Keratinocyte (primary cell): ENCODE data around the gene BRD3OS. TPM values are rescaled to one million over a fixed set of nuclear protein-coding genes. Genes with fewer than 3 reads are reported as not detected.

ENCODE experiments used
- DNase-seq: peaks from one replicate; pipeline ENCODE4 v3.0.0-alpha.2; 2011; ENCODE audit warnings: low read depth, missing footprints, low spot score
- FAIRE-seq: peaks from 2 replicates; lab custom pipeline; 2011; peaks lifted over from hg19 to GRCh38; lab: Jason Lieb, UNC
- H2AFZ ChIP-seq: 2 replicates; pipeline ENCODE4 v1.6.0; 2012; ENCODE audit warnings: low read length, control low read depth, inconsistent platforms; ENCODE audit not compliant: control insufficient read depth
- H3K27ac ChIP-seq: 2 replicates; pipeline ENCODE4 v1.5.1; 2011; ENCODE audit warnings: low read length; ENCODE audit not compliant: control insufficient read depth, insufficient read depth
- H3K27me3 ChIP-seq: 3 replicates; pipeline ENCODE4 v1.6.0; 2011; ENCODE audit warnings: low read length; ENCODE audit not compliant: control insufficient read depth, insufficient read depth; ENCODE audit errors: extremely low read depth
- H3K36me3 ChIP-seq, 2 experiments: 2 replicates in 1 of 2; 3 replicates in 1 of 2; pipeline ENCODE4 v1.5.1; 2011; ENCODE audit warnings: low read length in 2 of 2, mild to moderate bottlenecking in 1 of 2; ENCODE audit not compliant: control insufficient read depth in 2 of 2, insufficient read depth in 2 of 2; ENCODE audit errors: extremely low read depth in 1 of 2
- H3K4me1 ChIP-seq: 3 replicates; pipeline ENCODE4 v1.5.1; 2011; ENCODE audit warnings: low read length; ENCODE audit not compliant: control insufficient read depth, insufficient read depth; ENCODE audit errors: extremely low read depth
- H3K4me2 ChIP-seq: 3 replicates; pipeline ENCODE4 v1.6.0; 2011; ENCODE audit warnings: low read depth, low read length; ENCODE audit not compliant: control insufficient read depth, insufficient read depth; ENCODE audit errors: extremely low read depth
- H3K4me3 ChIP-seq, 3 experiments: fragments of 200-600 bp in 1 of 3; sonication (generic) in 1 of 3; 2 replicates in 2 of 3; 3 replicates in 1 of 3; pipeline ENCODE4 v1.5.1; 2011 to 2016; ENCODE audit warnings: low read length in 3 of 3, mild to moderate bottlenecking in 3 of 3, control low read depth in 2 of 3, inconsistent platforms in 1 of 3, low read depth in 1 of 3, mixed read lengths in 1 of 3, mixed run types in 1 of 3, moderate library complexity in 1 of 3; ENCODE audit not compliant: control insufficient read depth in 2 of 3, insufficient read depth in 2 of 3; ENCODE audit errors: extremely low read depth in 1 of 3
- H3K79me2 ChIP-seq: 2 replicates; pipeline ENCODE4 v1.6.0; 2012; ENCODE audit warnings: low read length; ENCODE audit not compliant: control insufficient read depth, insufficient read depth
- H3K9ac ChIP-seq: 3 replicates; pipeline ENCODE4 v1.6.0; 2011; ENCODE audit warnings: low read length; ENCODE audit not compliant: control insufficient read depth, insufficient read depth; ENCODE audit errors: extremely low read depth
- H3K9me1 ChIP-seq: 3 replicates; pipeline ENCODE4 v1.6.0; 2011; ENCODE audit warnings: low read length; ENCODE audit not compliant: control insufficient read depth, insufficient read depth; ENCODE audit errors: extremely low read depth
- H3K9me3 ChIP-seq: 2 replicates; pipeline ENCODE4 v1.5.1; 2012; ENCODE audit warnings: low read depth, low read length; ENCODE audit not compliant: control insufficient read depth
- H4K20me1 ChIP-seq: 3 replicates; pipeline ENCODE4 v1.6.0; 2011; ENCODE audit warnings: low read length; ENCODE audit not compliant: control insufficient read depth, insufficient read depth; ENCODE audit errors: extremely low read depth
- CTCF ChIP-seq, 3 experiments: IDR thresholded peaks in 1 of 3; conservative IDR thresholded peaks in 1 of 3; optimal IDR thresholded peaks in 1 of 3; 2 replicates in 2 of 3; 3 replicates in 1 of 3; pipeline versions ENCODE3 to v1.5.1; 2011; ENCODE audit warnings: low read length in 3 of 3, mild to moderate bottlenecking in 3 of 3, moderate library complexity in 2 of 3, control low read depth in 1 of 3, inconsistent platforms in 1 of 3; ENCODE audit not compliant: insufficient read depth in 2 of 3; ENCODE audit errors: extremely low read depth in 1 of 3
- EZH2 ChIP-seq: IDR thresholded peaks from one replicate; pipeline ENCODE4 v1.6.1; 2012; ENCODE audit warnings: inconsistent platforms, mild to moderate bottlenecking, low read length, moderate library complexity
- dilution Hi-C: fragments of 300-500 bp; cut with MboI; formaldehyde crosslinking; loops from one replicate; pipeline ENCODE4 v1.7.0; 2020; ENCODE audit warnings: low sequenced_read_pairs; ENCODE audit not compliant: extremely low pct_ligation_motif_present
- polyA plus RNA-seq, 5 experiments: library from polyadenylated mRNA; depleted of rRNA in 3 of 5; stranded (reverse) in 3 of 5; stranded (forward) in 1 of 5; unstranded in 1 of 5; fragments of >200 nt; gene quantifications; 1 replicate in 1 of 5; 2 replicates in 3 of 5; 3 replicates in 1 of 5; pipeline versions ENCODE4 v1.2.1 to v1.2.3, GENCODE V29; 2011 to 2012; ENCODE audit warnings: missing spikeins in 2 of 5, low read depth in 1 of 5, low replicate concordance in 1 of 5

The BRD3OS gene
- polyA plus RNA-seq, 1 donor (not counting 4 experiments of a cell fraction or from before 2014, with no cell fraction given) = 8.5 TPM

- Histone ChIP-seq H2AFZ (no peak overlapping the region), H3K9ac (peak overlapping the region; percentile 90), H3K27ac (peak overlapping the region; percentile 73), H3K4me2 (peak overlapping the region; percentile 98), H3K36me3 (no peaks in the 10 kb centered on the region), H3K27me3 (peaks cover 22% of the 10 kb centered on the region), H3K79me2 (peaks cover 49% of the 10 kb centered on the region), H4K20me1 (peaks cover 8% of the 10 kb centered on the region), H3K4me1 (peaks cover 17% of the 10 kb centered on the region), H3K9me3 (no peaks in the 10 kb centered on the region), H3K4me3 (peak overlapping the region; percentile 70 to 92 (median 83)), H3K9me1 (no peaks in the 10 kb centered on the region)
- DNase-seq = no peak
- TF ChIP-seq CTCF (optimal IDR thresholded peaks at IDR 0.05 in 1 of 3, IDR thresholded peaks at IDR 0.05 in 1 of 3, conservative IDR thresholded peaks at IDR 0.05 in 1 of 3; ENCODE audit: extremely low read depth in 1 of 3, insufficient read depth in 2 of 3, low read length in 3 of 3) (no peak), EZH2 (no peak)
- dilution Hi-C loops = no loop called here
- no peak for FAIRE-seq
Measured at GRCh38 chr9:134066526-134066912, 41.2 kb downstream of the BRD3OS start.

GRCh38 chr9:134066913-134067851 is 41.9 kb downstream of the BRD3OS start:
- Histone ChIP-seq H3K4me1 (peaks cover 17% of the 10 kb centered on the region), H3K36me3 (no peaks in the 10 kb centered on the region), H3K9ac (peak overlapping the region; percentile 90), H4K20me1 (peaks cover 2% of the 10 kb centered on the region), H3K9me1 (no peaks in the 10 kb centered on the region), H2AFZ (no peak overlapping the region), H3K4me3 (peak overlapping the region; percentile 70 to 92 (median 83)), H3K9me3 (no peaks in the 10 kb centered on the region), H3K4me2 (peak overlapping the region; percentile 98), H3K27ac (peak overlapping the region; percentile 73), H3K79me2 (peaks cover 44% of the 10 kb centered on the region), H3K27me3 (peaks cover 22% of the 10 kb centered on the region)
- TF ChIP-seq EZH2 (no peak), CTCF (optimal IDR thresholded peaks at IDR 0.05 in 1 of 3, IDR thresholded peaks at IDR 0.05 in 1 of 3, conservative IDR thresholded peaks at IDR 0.05 in 1 of 3; ENCODE audit: extremely low read depth in 1 of 3, insufficient read depth in 2 of 3, low read length in 3 of 3) (no peak)
- no peak for DNase-seq
- dilution Hi-C loops = no loop called here
- no peak for FAIRE-seq
